Pancreas (tissue), 10 donors: ENCODE measurements around the gene RHBDL1. TPM values are rescaled to one million over a fixed set of nuclear protein-coding genes. Genes with fewer than 3 reads are reported as not detected.
A peak's percentile ranks its signal among the peaks of the same experiment; 100 is the strongest.

Experiments
- ATAC-seq, 4 donors: fragments of 200-7000 bp; cut with Tn5 transposase; one replicate each; pipeline versions ENCODE4 v1.8.0 to v1.9.1; 2020; ENCODE audit warnings: mild to moderate bottlenecking in 4 of 4, moderate library complexity in 4 of 4
- DNase-seq, 6 donors: peaks; one replicate each; pipeline ENCODE4 v3.0.0-alpha.2; 2020
- FAIRE-seq: peaks from 2 replicates; lab custom pipeline; 2012; peaks lifted over from hg19 to GRCh38; lab: Jason Lieb, UNC
- H3K27ac ChIP-seq, 4 donors: fragments of 200-600 bp; sonication (generic); 1 replicate in 3 of 4; 2 replicates in 1 of 4; pipeline versions ENCODE4 v1.5.0 to v1.8.0; 2020
- H3K27me3 ChIP-seq, 4 donors: fragments of 200-600 bp; one replicate each; pipeline ENCODE4 v1.8.0; 2021
- H3K36me3 ChIP-seq, 3 donors: fragments of 200-600 bp; sonication (generic) in 1 of 3; one replicate each; pipeline versions ENCODE4 v1.5.0 to v1.8.0; 2020 to 2021
- H3K4me1 ChIP-seq, 3 donors: fragments of 200-600 bp; one replicate each; pipeline ENCODE4 v1.8.0; 2021
- H3K4me3 ChIP-seq, 4 donors: fragments of 200-600 bp; sonication (generic) in 2 of 4; one replicate each; pipeline versions ENCODE4 v1.5.0 to v1.8.0; 2020 to 2021
- H3K9me3 ChIP-seq, 4 donors: fragments of 200-600 bp; one replicate each; pipeline ENCODE4 v1.8.0; 2021
- CTCF ChIP-seq, 4 donors: fragments of 200-600 bp; sonication (generic) in 3 of 4; IDR thresholded peaks; one replicate each; pipeline versions ENCODE4 v1.5.0 to v1.8.0; 2021; ENCODE audit warnings: antibody characterized with exemption in 4 of 4
- WGBS, 2 donors: extraction: QIAGEN DNeasy Blood & Tissue Kit; methylation state at CpG; one replicate each; pipeline ENCODE4 v1.1.7; 2013; 5-methylcytosine and 5-hydroxymethylcytosine counted together
- intact Hi-C, 3 donors: fragments of 100-400 bp; cut with DNase I; formaldehyde crosslinking; loops; one replicate each; pipeline versions ENCODE4 v1.11.1 to v1.14.2; 2022
- polyA plus RNA-seq, 2 donors: library from polyadenylated mRNA; stranded (reverse); fragments of 200-250 nt; gene quantifications; one replicate each; pipeline ENCODE4 v1.2.3, GENCODE V29; 2013
- total RNA-seq, 6 donors: library from RNA; stranded (reverse); fragmentation: NEBNext Ultra II Directional in 4 of 6; extraction: Animal tissue kit (Norgen Biotek cat#: 25700) in 4 of 6; gene quantifications; one replicate each; pipeline versions ENCODE4 v1.2.1 to v1.2.4, GENCODE V29; 2021 to 2023
- donor health status: healthy with polysubstance abuse.
- donor health status: DM: no; HTN: no; CAD: no; lungs with moderate emphysema.
- donor health status: DM: no; HTN: no; CAD: no.
- donor health status: control.
- donor health status: control.
- donor health status: Bipolar disorder and iron deficiency.
- donor health status: DM: yes; HTN: yes; CAD: no.
- donor health status: DM: no; HTN: no; CAD: no.
- donor health status: DM: no; HTN: no; CAD: no.
- donor health status: DM: yes; HTN: yes; CAD: no.

RHBDL1 gene
- total and polyA plus RNA-seq, 8 donors = 0.28 to 5.1 (median 0.98) TPM

- H3K27me3 ChIP-seq = no peaks in the 10 kb centered on the region
- 9 to 10% methylated on average over 16 of the region's 16 CpGs for WGBS, 2 donors
- no peak for TF ChIP-seq CTCF (IDR thresholded peaks at IDR 0.05)
- no peaks in the 10 kb centered on the region for H3K9me3 ChIP-seq
- DNase-seq (peak in 1 of 6 donors; percentile 34), FAIRE-seq (no peak), ATAC-seq (no peak)
- peak overlapping the region; percentile 81 to 84 (median 83) for H3K27ac ChIP-seq
- peak overlapping the region; percentile 74 to 89 (median 76) for H3K4me3 ChIP-seq
- H3K36me3 ChIP-seq = no peaks in the 10 kb centered on the region
- intact Hi-C loops = loop anchor here in 1 of 3 donors (10.0 kb wide), 1 partner anchor 335 kb away; no protein-coding TSS in a partner anchor
- peaks cover 6 to 25% (median 21%) of the 10 kb centered on the region in 3 donors for H3K4me1 ChIP-seq
These were observed 44.5 kb downstream of the RHBDL1 start for GRCh38 chr16:719815-720446.

GRCh38 chr16:720447-720989 is 45.0 kb downstream of the RHBDL1 start:
- Histone ChIP-seq H3K27ac (peak overlapping the region; percentile 81 to 84 (median 83)), H3K4me3 (peak overlapping the region; percentile 74 to 89 (median 76)), H3K9me3 (no peaks in the 10 kb centered on the region), H3K36me3 (no peaks in the 10 kb centered on the region), H3K4me1 (peaks cover 6 to 25% (median 21%) of the 10 kb centered on the region in 3 donors), H3K27me3 (no peaks in the 10 kb centered on the region)
- FAIRE-seq (no peak), DNase-seq (peak in 2 of 6 donors; percentile 43 to 58), ATAC-seq (peak; percentile 3 to 41 (median 25))
- intact Hi-C loops = no loop called here
- WGBS, 2 donors = 1% methylated on average over 38 of the region's 38 CpGs
- TF ChIP-seq CTCF (IDR thresholded peaks at IDR 0.05) = no peak

GRCh38 chr16:720990-721764 is 45.7 kb downstream of the RHBDL1 start, which contains the start of gene ANTKMT:
TSS of gene ANTKMT (plus strand) at chr16:721146. CDS start at chr16:721275, 129 bp downstream.
- Histone ChIP-seq H3K36me3 (no peaks in the 10 kb centered on the region), H3K4me1 (peaks cover 6 to 21% (median 16%) of the 10 kb centered on the region in 3 donors), H3K27me3 (no peaks in the 10 kb centered on the region), H3K4me3 (peak within 1 kb of the TSS; percentile 74 to 89 (median 76)), H3K27ac (peak within 1 kb of the TSS; percentile 81 to 84 (median 83)), H3K9me3 (no peaks in the 10 kb centered on the region)
- peak in 1 of 4 donors; percentile 7 for TF ChIP-seq CTCF (IDR thresholded peaks at IDR 0.05)
- ATAC-seq (peak; percentile 86 to 88 (median 86)), DNase-seq (peak; percentile 82 to 94 (median 90)), FAIRE-seq (no peak)
- WGBS, 2 donors = 9 to 10% methylated on average over 54 to 106 of the region's 106 CpGs
- intact Hi-C loops = no loop called here

- Histone ChIP-seq H3K27me3 (no peaks in the 10 kb centered on the region), H3K36me3 (no peaks in the 10 kb centered on the region), H3K9me3 (no peaks in the 10 kb centered on the region), H3K27ac (peak overlapping the region in 3 of 4 donors; percentile 83 to 84 (median 83)), H3K4me3 (peak overlapping the region in 3 of 4 donors; percentile 75 to 89 (median 77)), H3K4me1 (peaks cover 6 to 16% (median 10%) of the 10 kb centered on the region in 3 donors)
- DNase-seq (peak in 2 of 6 donors; percentile 45 to 84), FAIRE-seq (no peak), ATAC-seq (no peak)
- intact Hi-C loops = no loop called here
- no peak for TF ChIP-seq CTCF (IDR thresholded peaks at IDR 0.05)
- 92 to 93% methylated on average over 50 to 51 of the region's 51 CpGs for WGBS, 2 donors
These were observed 46.5 kb downstream of the RHBDL1 start for GRCh38 chr16:721765-722540.
